NCI-H446 (cell line): ENCODE results near the gene FHDC1.

Experiments used
- DNase-seq, 2 experiments: peaks; one replicate each; lab custom pipeline; 2025; lab: John Stamatoyannopoulos, UW

The FHDC1 gene

DNA sequence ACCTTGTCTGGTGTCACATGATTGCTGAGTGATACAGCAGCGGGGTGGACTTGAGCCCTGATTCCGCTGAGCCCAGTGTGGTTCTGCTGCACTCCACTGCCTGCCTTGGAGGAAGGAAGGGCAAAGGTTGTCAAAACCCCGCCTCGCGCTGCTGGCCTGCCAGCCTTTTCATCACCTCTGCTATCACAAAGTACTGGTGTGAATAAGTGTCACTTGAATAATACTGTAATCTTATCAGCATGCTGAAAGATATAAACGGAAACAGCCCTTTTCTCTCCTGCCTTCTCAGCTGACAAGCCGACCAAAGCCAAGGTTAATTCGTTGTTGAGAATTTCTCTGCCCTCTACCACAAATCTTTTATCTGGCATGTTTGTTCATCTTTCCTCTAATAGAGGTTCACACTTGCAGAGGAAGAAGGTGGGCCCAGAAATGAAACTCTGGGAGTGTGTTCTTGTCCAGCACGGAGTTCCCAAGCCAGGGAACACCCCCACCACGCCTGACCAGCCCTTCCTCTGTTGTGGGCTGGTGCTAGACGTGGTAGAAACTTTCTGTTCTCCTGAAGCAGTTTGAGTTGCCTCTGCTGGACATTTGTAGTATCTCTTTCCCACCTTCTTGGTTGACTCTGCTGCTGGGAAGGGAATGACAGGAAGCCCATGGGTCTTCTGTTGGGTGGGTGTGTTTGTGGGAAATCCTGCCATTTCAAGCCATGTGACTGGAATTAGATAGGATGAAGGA, 21.5 kb downstream of the FHDC1 start:
- DNase-seq, result no peak

DNA sequence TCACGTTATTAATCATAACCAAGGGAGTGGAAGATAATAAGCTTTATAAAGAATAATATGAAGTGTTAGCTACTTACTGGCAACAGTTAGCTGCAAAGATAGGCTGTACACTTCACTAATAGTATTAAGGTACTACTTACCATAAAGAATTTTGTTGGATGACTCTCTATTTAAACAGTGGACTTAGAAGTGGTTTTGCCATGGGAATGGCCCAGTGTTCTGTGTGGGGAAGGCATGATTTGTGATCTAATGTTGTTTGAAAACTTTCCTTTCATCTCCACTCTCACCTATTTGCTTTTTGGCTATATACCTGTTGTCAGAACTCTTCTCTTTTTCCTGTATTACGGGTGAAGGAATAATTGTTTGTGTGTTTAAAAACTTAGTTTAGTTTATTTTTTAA, 23.0 kb downstream of the FHDC1 start:
- no peak for DNase-seq

DNA sequence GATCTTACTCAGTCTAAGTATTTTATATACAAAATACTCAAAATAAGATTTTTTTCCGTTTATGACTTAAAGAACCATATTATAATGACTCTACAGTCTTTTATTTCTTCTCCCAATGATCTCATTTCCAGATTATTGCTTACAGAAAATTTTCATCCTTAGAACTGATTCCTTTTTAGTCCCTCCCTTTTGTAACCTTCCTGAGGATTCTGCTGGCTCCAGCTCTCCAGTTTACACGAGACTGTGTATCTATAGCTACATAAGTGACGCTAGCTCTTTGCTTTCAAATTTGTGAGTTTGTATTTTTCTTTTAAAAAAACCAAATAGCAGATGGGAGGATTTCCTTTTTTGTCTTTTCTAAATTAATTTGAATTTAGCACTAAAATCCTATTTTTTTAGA, 24.0 kb downstream of the FHDC1 start:
- DNase-seq, result no peak

DNA sequence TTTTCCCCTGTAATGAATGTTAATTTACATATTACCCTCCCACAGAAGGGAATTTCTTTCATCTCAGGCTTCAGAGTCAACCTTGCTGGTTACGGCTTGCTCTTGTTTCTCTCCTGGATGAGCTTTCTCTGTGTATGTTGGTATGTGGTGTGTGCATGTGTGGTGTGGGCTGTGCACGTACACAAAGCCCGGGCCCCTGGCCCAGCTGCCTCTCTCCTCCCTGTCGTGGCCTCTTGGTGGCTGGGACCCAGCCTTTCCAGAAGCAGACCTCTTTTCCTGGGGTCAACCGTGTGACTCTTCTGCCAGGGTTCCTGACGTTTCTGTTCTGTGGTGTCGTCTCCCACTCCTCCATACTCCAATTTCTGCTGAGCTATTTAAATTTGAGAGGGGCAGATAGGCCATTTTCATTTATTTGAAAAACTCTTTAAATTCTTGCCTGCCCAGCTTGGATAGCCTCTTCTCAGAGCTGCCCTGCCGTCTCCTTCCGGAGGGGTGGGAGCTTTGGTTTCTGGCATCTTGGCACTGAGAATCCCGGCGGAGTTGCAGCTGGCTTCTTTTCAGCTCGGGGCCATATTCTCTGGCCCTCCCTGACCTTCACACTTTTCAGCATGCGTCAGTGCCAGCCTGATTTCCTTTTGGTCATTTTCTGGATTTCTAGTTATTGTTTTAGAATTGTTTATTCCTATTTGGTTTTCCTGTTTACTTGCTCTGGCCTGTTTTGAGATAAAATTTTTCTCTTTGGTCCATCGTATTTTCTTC, 25.1 kb downstream of the FHDC1 start:
- DNase-seq, result no peak

DNA sequence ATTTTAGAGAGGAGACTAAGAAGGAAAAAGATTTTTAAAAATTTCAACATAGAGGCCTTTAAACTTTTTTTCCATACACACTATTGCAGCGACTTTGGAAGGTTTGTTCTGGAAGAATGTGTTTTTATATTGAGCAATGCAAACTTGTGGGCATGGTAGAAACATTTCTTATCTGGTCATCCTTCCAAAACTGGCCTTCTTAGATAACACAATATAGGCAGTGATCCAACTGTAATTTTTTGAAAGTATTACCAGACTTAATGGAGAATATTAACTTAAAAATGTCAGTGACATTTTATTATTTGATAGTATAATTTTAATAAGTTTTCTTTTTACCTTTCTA, 25.6 kb downstream of the FHDC1 start:
- DNase-seq, result no peak

DNA sequence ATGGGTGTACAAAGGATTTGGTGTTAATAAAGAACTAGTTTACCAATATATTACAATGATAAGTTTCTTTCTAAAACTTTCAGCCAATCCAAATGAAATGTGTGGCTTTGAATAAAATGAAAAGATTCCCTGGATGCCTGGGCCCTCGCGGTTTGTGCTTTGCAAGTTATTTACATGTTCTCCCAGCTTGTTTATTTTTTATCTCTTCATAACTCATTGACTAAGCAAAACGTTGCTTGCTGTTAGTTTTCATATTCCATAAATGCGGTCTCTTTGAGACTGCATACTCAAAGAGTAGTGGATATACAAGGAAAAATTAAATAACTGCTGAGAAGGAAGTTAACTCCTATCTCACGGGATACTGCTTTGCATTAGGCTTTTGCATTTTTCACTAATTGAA, 26.0 kb downstream of the FHDC1 start:
- no peak for DNase-seq

DNA sequence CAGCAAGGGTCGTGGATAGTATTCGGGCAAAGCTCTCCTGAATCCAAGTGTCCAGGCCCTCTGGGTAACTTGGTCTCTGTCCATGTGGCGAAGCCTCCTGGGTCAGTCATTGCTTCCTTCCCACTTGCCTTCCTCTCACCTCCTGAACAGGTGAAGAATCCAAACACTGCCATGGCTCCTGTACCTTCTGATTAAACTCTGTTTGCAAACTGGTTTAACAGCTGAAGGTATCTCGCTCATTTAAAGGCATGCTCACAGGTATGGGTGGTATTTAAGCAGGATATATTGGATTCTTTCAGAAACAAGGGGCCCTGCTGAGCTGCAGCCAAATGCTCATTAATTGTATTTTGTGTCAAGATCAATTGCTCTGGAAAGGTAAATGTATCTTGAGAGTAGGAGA, 28.2 kb downstream of the FHDC1 start:
- no peak for DNase-seq

DNA sequence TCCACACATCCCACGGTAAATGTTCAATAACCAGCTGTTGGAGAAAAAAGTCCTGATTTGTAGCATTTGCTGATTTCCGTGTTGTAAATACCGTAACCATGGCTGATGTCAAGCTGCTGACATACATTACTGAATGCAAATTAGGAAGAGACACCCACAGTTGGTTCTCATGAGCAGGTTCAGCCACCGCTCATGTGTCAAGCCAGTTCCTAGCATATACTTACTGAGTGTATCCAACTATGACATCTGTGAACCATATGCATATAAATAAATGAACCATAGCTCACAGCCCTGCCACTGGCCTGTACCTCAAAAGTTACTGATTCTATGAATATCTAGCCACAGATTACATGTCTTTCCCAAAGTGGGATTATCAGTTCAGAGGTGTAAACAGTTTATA, 29.5 kb downstream of the FHDC1 start:
- no peak for DNase-seq

DNA sequence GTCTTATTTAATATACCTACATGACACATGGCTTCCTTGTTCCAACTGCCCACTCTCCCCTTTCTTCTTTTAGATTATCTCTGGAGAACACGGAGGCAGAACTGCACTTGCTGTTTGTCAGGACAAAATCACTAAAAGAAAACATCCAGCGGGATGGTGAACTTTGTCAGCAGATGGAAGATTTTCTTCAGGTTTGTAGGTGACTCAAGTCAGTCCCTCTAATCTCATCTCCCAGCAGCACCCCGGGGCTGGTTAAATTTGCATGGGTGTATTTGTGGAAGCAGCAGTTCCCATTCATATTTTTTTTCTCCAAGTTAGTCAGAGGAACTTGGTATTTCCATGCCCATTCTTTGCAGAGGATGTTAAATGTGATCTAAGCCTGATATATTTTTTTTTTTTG, 31.8 kb downstream of the FHDC1 start:
- DNase-seq, result no peak

DNA sequence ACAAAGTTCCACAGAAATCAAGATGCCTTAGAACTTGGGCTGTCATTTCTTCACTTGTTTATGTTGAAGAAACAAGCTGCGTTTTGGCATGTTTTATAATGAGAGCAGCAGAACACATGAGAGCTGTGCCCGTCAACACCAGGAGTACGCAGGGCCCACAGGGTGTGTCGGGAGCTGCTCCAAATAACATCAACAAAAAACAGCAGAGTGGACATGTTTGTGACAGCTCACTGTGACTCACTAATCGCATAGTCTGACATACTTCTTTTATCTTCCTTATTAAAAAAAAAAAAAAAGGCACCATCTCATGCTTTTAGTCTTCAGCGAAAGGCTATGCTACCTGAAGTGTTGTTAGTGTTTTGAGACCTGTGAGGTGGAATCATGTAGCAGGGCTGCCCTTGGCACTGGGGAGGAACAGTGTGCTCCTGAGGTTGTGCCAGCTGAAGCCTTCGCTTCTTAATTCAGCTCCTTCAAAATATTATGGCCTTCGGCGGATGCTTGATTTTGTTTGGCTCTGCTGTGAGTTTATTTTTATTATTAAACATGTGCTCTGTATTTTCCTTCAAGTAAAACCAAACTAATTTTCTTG, 32.8 kb downstream of the FHDC1 start:
- DNase-seq, result no peak

DNA sequence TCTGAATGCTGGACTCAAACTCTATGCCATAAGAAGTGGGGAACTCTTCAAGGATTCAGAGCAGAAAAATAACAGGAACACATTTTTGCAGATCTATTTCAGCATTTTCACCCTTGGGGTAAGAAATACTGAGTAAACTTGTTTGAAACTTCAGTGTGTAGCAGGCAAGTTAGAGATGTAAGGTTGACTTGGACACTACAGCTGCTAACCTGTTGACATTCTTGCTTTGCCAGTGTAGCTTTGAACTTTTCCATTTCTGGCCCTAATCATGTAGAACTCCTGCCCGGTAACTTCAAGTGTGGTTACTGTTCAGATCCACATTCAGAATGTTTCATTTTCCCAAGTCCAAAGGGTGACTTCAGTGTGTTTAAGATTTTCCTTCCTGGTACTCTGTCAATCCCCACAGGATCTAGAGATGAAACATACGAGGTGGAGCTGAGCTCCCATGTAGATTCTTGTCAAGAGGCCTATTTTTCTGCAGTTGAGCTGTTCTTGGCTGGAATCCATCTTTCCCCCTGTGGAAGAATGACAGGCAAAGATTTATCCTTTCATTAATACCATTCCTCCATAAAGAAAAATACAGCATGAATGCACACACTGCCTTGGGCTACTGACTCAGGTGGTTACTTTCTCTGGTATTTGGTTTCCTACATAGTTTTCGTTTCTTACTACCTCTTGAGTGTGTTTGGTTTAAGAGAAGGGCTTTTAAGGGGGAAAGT, 34.1 kb downstream of the FHDC1 start:
- no peak for DNase-seq

DNA sequence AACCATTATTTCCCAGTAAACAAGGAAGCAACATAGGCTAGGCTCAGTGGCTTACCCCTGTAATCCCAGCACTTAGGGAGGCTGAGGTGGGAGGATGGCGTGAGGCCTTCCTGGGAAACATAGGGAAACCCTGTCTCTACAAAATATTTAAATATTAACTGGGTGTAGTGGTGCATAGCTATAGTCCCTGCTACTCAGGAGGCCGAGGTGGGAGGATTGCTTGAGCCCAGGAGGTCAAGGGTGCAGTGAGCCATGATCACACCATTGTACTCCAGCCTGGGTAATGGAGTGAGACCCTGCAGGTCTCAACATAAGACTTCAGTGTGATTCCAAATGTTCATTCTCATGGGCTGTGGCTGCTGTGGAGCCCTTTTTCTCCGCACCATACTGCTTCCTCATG, 34.9 kb downstream of the FHDC1 start:
- no peak for DNase-seq

DNA sequence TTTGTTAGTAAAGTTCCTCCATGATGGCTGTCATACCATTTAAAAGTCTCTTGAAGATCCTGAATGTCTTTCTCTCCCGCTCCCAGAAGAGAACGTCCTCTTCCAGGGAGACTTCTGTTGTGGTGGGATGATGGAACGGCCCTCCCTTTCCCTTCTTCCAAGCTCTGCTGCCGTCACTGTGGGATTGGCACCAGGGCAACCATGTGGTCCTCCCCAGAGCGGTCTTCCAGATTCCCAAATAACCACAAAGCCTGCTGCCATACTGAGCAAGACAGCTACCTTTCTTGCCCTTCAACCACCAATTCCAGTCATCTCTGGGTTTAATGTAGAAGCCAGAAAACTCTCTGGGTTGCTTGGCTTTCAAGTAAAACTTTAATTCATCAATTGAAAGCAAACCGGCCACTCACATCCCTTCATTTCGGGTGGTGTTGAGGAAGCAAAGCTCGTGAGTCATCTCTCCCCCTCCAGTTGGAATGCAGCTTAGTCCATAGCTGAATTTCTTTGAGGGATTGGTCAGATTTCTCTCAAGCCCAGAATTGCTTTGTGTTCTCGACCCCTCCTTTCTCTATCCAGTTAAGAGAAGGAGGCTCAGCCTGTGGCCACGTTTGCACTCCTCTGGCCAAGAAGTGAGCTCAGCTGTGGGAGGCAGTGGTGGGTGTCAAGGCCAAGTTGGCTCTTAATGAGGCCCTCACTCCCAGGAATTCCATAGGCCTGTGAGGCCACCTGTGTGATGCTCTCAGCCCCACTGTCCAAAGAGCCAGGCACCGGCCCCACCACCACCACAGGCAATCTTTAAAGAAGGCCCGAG, 36.9 kb downstream of the FHDC1 start:
- no peak for DNase-seq

DNA sequence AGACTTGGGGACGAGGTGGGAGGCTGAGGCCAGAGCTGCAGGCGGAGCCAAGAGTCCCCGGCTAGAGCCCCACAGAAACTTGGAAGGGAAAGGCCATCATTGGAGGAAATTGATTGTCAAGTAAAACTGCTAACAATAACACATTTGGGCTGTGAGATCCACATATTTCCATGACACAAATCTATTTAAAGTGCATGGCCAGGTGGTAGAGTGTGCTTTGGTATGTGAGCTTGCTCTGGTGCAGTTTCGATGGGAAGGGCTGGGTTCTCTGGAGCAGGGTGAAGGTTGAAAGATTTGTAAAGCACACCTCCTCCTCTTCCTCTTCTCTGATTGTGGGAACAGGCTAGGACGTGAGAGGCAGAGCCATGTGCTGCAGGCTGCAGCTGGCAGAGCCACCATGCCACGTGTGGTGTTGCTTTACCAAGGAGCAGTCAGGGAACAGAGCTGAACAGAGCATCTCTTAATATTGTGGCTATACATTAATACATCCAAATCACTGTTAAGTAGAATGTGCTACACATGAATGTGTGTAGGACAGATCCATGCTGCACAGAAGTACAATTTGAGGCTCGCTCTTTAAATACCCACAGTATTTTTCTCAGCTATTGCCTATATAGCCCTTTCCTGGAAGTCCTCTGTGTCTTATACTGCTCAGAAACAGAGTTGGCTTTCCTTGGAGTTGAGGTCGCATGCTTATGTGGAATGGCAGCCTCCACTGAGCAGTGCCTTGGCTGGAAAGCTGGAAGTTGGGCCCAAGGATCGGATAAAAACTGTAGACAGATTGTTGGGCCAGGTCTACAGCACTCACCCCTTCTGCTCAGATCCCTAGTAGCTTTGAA, 37.7 kb downstream of the FHDC1 start:
- no peak for DNase-seq

DNA sequence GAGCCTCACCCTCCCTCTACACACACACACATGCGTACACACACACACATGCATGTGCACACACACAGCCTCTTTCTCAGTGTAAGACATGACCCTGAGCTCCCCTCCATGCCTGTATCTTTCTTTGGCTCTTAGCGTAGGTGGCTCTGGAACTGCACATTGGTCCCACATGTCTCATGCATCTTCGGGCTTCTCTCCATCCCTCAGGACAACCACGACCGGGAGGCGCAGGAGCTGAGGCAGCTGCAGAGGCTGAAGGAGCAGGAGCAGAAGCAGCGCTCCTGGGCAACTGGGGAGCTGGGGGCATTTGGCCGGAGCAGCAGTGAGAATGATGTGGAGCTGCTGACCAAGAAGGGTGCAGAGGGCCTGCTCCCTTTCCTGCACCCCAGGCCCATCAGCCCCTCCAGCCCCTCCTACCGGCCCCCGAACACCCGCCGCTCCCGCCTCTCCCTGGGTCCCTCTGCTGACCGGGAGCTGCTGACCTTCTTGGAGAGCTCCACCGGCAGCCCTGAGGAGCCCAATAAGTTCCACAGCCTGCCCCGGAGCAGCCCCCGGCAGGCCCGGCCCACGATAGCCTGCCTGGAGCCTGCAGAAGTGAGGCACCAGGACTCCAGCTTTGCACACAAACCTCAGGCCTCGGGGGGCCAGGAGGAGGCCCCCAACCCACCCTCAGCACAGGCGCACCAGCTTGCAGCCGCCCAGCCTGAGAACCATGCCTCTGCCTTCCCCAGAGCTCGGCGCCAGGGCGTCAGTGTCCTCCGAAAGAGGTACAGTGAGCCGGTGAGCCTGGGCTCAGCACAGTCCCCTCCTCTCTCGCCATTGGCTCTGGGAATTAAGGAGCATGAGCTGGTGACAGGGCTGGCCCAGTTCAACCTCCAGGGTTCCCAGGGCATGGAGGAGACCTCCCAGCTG, 38.6 kb downstream of the FHDC1 start:
- DNase-seq, result no peak

DNA sequence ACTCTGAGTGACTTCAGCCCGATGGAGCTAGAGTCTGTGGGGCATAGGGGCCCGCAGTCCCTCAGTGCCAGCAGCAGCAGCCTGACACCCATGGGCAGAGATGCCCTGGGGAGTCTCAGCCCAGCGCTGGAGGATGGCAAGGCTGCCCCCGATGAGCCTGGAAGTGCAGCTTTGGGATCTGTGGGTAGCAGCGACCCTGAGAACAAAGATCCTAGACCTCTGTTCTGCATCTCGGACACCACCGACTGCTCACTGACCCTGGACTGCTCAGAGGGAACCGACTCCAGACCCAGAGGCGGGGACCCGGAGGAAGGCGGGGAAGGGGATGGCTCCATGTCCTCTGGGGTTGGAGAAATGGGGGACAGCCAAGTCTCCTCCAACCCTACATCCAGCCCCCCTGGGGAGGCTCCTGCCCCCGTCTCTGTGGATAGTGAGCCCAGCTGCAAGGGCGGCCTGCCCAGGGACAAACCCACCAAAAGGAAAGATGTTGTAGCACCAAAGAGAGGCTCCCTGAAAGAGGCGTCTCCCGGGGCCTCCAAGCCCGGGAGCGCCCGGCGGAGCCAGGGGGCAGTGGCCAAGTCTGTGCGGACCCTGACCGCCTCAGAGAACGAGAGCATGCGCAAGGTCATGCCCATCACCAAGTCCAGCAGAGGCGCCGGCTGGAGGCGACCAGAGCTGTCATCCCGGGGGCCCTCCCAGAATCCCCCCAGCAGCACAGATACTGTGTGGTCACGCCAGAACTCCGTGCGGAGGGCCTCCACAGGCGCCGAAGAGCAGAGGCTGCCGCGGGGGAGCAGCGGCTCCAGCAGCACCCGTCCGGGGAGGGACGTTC, 39.5 kb downstream of the FHDC1 start:
- no peak for DNase-seq

DNA sequence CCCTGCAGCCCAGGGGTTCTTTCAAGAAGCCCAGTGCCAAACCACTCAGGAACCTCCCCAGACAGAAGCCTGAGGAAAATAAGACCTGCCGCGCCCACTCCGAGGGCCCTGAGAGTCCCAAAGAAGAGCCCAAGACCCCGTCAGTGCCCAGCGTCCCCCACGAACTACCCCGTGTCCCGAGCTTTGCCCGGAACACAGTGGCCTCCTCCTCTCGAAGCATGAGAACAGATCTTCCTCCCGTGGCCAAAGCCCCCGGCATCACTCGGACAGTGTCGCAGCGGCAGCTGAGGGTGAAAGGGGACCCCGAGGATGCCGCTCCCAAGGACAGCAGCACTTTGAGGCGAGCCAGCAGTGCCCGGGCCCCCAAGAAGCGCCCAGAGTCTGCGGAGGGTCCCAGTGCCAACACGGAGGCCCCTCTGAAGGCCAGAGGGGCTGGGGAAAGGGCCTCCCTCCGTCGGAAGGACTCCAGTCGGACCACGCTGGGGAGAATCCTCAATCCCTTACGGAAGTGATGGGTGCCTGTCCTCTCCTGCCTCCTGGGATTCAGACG, 40.2 kb downstream of the FHDC1 start:
- DNase-seq, result no peak

DNA sequence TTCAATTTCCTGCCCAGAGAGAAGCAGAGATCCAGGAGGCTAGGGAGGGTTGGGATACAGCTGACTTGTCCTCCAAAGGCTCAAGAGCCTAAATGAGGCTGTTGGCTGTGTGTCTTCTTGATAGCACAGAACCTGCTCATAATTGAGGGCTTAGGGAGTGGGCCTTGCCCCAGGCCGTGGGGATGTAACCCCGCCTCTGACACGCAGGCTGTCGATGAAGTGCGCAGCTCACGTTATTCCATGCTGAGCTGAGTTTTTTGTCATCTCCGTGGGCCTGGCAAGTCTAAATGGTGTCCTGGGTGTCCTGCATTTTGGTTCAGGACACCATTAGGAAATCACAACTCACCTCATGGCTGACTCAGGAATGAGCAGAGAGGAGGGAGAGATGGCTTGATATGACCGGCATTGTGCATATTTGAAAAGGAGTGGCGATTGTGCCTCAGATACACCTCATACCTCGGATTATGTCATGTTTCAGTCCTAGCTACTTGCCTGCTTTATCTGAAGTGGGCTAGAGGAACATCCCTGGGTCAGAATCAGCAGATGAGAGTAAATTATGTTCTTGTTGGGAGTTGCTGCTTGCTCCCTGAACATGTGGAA, 43.7 kb downstream of the FHDC1 start:
- no peak for DNase-seq
